ENCODE data around the gene OSGIN1. TPM values are rescaled to one million over a fixed set of nuclear protein-coding genes. Genes with fewer than 3 reads are reported as not detected.
A peak's percentile ranks its signal among the peaks of the same experiment; 100 is the strongest.

OSGIN1 gene
- total RNA-seq, 1 donor from 2014 or later, result 9.8 TPM

DNA sequence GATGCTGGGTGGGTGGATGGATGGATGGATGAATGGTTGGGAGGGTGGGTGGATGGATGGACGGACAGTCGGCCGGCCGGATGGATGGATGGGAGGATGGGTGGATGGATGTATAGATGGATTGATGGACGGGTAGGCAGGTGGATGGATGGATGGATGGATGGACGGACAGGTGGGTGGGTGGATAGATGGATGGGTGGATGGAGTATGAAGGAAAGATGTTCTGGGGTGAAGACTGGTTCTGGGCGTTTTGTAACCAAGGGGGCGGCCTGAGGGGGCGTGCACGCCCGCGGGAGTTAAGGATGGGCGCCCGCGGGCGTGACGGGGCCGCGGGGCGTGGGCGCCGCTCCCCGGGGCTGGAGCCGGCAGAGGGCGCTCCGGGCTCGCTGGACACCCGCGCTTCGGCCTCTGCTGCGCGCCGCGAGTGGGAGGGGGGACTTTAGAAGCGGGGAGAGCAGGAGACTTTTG is 14.8 kb downstream of the OSGIN1 start, which contains the start of gene NECAB2:
Gene NECAB2 (plus strand): TSS at position 407 of the 468 bp plus-strand sequence. CDS start 405 bp downstream, outside the sequence.
- no peaks in the 10 kb centered on the region for H3K4me1 ChIP-seq
- no peak within 1 kb of the TSS for H3K4me3 ChIP-seq
- TF ChIP-seq, protein P1, sequence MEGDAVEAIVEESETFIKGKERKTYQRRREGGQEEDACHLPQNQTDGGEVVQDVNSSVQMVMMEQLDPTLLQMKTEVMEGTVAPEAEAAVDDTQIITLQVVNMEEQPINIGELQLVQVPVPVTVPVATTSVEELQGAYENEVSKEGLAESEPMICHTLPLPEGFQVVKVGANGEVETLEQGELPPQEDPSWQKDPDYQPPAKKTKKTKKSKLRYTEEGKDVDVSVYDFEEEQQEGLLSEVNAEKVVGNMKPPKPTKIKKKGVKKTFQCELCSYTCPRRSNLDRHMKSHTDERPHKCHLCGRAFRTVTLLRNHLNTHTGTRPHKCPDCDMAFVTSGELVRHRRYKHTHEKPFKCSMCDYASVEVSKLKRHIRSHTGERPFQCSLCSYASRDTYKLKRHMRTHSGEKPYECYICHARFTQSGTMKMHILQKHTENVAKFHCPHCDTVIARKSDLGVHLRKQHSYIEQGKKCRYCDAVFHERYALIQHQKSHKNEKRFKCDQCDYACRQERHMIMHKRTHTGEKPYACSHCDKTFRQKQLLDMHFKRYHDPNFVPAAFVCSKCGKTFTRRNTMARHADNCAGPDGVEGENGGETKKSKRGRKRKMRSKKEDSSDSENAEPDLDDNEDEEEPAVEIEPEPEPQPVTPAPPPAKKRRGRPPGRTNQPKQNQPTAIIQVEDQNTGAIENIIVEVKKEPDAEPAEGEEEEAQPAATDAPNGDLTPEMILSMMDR (IDR thresholded peaks at IDR 0.05), result peak; percentile 59
- H3K9me3 ChIP-seq, result no peaks in the 10 kb centered on the region
- peak; percentile 66 for DNase-seq
- peaks cover 13% of the 10 kb centered on the region for H3K27me3 ChIP-seq (ENCODE audit: low read depth)
- peak; percentile 61 to 66 for ATAC-seq
- no peak within 1 kb of the TSS for H3K27ac ChIP-seq
- H3K36me3 ChIP-seq, result peaks cover 15% of the 10 kb centered on the region
- intact Hi-C loops (cut with DNase I), result no loop called here

DNA sequence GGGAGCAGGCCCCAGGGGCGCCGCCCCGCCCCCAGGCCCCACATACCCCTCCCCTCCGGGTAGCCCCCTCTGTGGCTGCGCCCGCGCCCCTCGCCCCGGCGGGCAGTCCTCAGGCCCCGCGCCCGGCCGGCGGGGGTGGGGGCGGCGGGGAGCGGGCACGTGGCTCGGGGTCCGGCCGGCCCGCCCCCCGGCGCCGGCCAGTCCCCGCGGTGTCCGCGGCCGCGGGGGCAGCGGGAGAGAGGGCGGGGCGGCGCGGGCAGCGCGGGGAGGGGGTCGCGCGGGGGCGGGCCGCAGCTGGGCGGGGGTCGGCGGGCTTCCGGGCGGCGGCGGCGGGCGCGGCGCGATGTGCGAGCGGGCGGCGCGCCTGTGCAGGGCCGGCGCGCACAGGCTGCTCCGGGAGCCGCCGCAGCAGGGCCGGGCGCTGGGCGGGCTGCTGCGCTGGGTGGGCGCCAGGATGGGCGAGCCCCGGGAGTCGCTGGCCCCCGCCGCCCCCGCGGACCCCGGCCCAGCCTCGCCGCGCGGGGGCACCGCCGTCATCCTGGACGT is 15.3 kb downstream of the OSGIN1 start:
- Histone ChIP-seq H3K4me3 (no peak overlapping the region), H3K4me1 (no peaks in the 10 kb centered on the region), H3K27ac (no peak overlapping the region), H3K9me3 (no peaks in the 10 kb centered on the region), H3K36me3 (peaks cover 10% of the 10 kb centered on the region), H3K27me3 (ENCODE audit: low read depth) (peaks cover 13% of the 10 kb centered on the region)
- TF ChIP-seq, protein P1 (IDR thresholded peaks at IDR 0.05), result no peak
- ATAC-seq (no peak), DNase-seq (peak; percentile 39)
- intact Hi-C loops (cut with DNase I), result no loop called here

DNA sequence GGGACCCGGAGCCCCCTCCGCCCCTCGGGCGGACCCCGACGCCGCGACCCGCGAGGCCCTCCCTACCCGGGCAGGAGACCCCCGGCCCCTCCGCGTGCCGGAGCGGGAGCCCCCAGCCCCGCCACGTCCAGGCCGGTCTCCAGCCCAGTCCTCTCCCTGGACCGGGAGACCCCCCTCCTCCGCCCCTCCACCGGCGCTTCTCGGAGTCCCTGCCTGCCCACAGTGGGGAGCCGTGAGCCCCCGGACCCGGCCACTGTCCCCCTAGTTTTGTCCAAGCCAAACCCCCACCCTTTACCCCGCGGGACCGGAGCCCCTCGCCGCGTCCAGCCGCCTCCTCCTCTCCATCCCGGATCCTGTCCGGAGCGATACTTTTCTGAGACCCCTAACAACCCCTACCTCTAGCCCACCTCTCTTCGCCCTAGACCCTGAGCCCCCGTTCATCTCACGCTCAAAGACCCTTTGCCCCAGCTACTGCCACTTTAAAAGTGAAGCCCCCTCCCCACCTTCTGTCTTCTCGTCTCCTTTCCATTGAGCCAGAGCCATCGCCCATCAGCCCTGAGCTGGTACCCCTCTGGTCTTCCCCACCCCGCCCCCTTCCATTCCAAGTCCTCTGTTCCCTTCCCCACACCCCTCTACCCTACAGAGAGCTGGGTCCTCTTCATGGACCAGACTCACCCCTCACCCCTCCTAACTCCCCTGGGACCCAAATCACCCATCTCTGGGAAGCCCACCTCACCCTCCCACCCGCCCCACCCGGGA is 16.0 kb downstream of the OSGIN1 start:
- no peaks in the 10 kb centered on the region for H3K9me3 ChIP-seq
- ATAC-seq (no peak), DNase-seq (peak; percentile 32)
- H3K4me3 ChIP-seq, result no peak overlapping the region
- H3K27me3 ChIP-seq (ENCODE audit: low read depth), result peaks cover 13% of the 10 kb centered on the region
- H3K4me1 ChIP-seq, result no peaks in the 10 kb centered on the region
- no peak overlapping the region for H3K27ac ChIP-seq
- TF ChIP-seq, protein P1 (IDR thresholded peaks at IDR 0.05), result no peak
- peaks cover 7% of the 10 kb centered on the region for H3K36me3 ChIP-seq
- intact Hi-C loops (cut with DNase I), result no loop called here

DNA sequence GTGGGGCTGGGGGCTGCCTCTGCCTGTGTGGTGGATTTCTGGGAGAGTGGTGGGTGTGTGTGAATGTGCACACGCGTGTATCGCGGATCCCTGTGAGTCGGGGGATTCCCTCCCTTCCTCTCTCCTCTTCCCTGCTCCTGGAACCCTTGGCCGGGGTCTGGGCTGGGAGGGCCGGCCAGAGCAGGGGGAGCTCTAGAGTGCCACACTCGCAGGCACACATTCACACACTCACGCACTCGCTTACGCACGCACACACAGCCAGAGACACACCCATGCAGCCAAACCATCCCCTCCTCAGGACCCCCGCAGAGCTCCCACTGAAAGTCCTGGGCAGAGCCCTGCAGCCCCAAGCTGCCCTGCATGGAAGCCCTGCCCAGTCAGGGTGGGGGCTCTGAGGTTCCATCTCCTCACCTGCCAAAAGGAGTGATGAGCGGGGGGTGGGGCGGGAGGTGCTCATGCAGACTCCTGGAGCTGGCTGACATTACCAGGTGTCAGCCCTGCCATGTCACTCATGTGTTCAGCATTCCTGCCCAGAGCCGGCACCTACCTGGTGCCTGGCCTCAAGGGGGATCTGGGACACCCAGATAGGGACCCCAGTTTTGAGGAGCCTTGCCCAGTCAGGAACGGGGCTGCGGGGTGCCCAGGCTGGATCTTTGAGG is 16.9 kb downstream of the OSGIN1 start:
- H3K36me3 ChIP-seq, result peaks cover 7% of the 10 kb centered on the region
- peaks cover 13% of the 10 kb centered on the region for H3K27me3 ChIP-seq (ENCODE audit: low read depth)
- no peaks in the 10 kb centered on the region for H3K9me3 ChIP-seq
- DNase-seq, result peak; percentile 39
- no peak overlapping the region for H3K27ac ChIP-seq
- H3K4me3 ChIP-seq, result no peak overlapping the region
- TF ChIP-seq, protein P1 (IDR thresholded peaks at IDR 0.05), result no peak
- intact Hi-C loops (cut with DNase I), result no loop called here
- ATAC-seq, result no peak
- no peaks in the 10 kb centered on the region for H3K4me1 ChIP-seq

DNA sequence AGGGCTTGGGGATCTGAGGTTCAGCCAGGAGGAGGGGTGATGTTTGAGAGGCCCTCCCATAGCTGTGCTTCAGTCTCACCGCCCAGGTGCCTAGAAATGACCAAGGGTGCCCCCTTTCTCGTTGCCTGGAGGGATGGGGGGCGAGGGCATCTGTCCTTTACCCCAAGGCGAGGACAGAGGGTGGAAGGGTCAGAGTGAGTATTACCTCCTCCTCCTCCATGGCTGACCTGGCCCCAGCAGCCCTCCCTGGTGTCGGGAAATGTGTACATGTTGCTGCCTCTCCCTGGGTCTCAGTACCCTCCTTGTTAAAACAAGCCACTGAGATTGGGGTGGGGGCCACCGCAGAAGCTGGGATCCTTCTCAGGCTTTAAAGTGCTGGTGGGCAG is 17.4 kb downstream of the OSGIN1 start:
- DNase-seq (peak; percentile 25), ATAC-seq (no peak)
- H3K27me3 ChIP-seq (ENCODE audit: low read depth), result peaks cover 13% of the 10 kb centered on the region
- no peak overlapping the region for H3K4me3 ChIP-seq
- intact Hi-C loops (cut with DNase I), result no loop called here
- H3K36me3 ChIP-seq, result peaks cover 2% of the 10 kb centered on the region
- H3K27ac ChIP-seq, result no peak overlapping the region
- H3K4me1 ChIP-seq, result no peaks in the 10 kb centered on the region
- TF ChIP-seq, protein P1 (IDR thresholded peaks at IDR 0.05), result no peak
- no peaks in the 10 kb centered on the region for H3K9me3 ChIP-seq

Data from lower lobe of right lung (tissue), 2 donors.